Activated CD4-positive, CD25-positive, alpha-beta regulatory T cell treated with anti-CD3 and anti-CD28 coated beads, Interleukin-2, amount 50 U/mL, for 24 hours (primary cell): ENCODE measurements around the gene XYLB.
"Not testable (repeated sequence)": the region's sequence is repeated elsewhere in the genome, so short reads cannot be mapped to it uniquely, and the experiment has no call there.

Source experiments
- ATAC-seq, 2 donors: fragments of 150-1000 bp; cut with Tn5 transposase; one replicate each; pipeline ENCODE4 v1.10.0; 2021; ENCODE audit warnings: mild to moderate bottlenecking in 1 of 2, moderate library complexity in 1 of 2

XYLB gene

DNA sequence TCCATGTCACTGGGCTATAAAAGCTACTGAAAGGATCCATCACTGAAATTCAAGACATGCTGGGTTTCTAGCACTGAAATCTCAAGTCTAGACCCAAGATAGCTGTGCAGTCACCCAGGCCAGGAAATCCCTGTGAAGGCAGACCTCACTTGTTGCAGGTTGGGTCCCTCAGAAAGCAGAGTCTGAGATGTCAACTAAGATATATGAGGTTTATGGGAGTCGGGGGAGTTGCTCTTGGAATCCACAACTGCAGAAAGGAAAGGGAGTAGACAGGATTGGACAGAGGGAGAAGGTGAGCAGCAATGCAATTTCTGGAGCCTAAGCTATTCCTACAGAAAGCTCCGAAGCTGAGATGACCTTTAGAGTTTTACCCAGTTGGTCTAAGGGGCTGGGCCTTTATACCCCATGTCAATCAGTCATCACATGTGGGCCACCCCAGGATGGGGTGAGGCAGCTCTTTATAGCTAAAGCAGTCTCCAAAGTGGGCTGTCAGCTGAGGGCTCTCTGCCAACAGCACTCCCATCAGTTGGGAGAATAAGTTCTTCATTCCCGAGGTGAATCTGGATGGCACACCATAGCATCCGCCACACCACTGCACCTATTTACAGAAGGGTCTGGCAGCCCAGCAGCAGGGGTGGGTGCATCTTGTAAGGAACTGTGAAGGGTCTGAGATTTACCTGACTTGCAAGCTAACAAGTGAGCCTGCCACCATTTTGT lies 54.8 kb downstream of the XYLB start:
- no peak for ATAC-seq

DNA sequence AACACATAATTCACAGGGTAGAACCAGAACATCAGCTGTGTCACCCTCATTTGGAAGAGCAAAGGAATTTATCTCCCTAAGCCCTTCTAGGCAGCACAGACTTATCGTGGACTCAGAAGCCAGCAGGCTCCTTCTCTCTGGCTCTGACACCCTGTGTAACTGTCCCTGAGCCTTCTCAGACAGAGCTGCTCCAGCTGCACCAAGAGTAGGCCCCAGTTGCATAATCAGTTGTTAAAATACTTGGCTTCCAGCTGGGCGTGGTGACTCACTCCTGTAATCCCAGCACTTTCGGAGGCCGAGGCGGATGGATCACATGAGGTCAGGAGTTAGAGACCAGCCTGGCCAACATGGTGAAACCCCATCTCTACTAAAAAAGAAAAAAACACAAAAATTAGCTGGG lies 57.7 kb downstream of the XYLB start:
- no peak for ATAC-seq

- ATAC-seq, result no peak
Observed at GRCh38 chr3:38411591-38411990, 65.0 kb downstream of the XYLB start.

GRCh38 chr3:38420758-38421157 lies 74.2 kb downstream of the XYLB start:
- ATAC-seq, result not testable (repeated sequence)

GRCh38 chr3:38421679-38422336 lies 75.2 kb downstream of the XYLB start:
- no peak for ATAC-seq

DNA sequence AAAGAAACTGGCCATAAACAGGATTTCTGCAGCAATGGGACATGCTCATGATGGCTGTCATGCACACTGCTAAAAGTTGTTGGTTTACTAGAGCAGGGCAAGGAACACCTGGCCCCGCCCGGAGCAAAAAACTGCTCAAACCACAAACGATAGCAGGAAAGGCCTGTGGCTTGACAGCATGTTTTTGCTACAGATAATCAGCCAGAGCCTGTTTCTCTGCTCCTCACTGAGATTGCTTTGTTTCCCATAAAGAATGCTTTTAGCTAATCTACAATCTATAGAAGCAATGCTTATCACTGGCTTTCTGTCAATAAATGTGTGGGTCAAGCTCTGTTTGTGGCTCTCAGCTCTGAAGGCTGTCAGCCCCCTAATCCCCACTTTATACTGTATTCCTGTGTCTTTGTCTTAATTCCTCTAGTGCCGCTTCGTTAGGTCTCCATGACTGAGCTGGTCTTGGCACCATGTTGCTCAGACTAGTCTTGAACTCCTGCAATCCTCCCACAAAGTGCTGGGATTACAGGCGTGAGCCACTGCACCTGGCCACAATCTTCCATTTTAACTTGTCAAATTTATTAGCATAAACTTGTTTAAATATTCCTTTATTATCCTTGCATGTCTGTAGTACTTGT lies 80.3 kb downstream of the XYLB start:
- ATAC-seq, result not testable (repeated sequence)

DNA sequence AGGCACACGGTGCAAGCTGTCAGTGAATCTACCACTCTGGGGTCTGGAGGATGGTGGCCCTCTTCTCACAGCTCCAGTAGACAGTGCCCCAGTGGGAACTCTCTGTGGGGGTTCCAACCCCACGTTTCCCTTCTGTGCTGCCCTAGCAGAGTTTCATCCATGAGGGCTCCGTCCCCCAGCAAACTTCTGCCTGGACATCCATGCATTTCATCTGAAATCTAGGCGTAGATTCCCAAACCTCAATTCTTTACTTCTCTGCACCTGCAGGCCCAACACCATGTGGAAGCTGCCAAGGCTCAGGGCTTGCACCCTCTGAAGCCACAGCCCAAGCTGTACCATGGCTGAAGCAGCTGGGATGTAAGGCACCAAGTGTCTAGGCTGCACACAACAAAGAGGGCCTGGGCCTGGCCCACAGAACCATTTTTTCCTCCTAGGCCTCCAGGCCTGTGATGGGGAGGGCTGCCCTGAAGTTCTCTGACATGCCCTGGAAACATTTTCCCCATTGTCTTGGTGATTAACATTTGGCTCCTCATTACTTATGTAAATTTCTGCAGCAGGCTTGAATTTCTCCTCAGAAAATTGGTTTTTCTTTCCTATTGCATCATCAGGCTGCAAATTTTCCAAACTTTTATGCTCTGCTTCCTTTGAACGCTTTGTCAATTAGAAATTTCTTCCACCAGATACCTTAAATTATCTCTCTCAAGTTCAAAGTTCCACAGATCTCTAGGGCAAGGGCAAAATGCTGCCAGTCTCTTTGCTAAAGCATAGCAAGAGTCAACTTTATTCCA lies 86.5 kb downstream of the XYLB start:
- ATAC-seq, result not testable (repeated sequence)

DNA sequence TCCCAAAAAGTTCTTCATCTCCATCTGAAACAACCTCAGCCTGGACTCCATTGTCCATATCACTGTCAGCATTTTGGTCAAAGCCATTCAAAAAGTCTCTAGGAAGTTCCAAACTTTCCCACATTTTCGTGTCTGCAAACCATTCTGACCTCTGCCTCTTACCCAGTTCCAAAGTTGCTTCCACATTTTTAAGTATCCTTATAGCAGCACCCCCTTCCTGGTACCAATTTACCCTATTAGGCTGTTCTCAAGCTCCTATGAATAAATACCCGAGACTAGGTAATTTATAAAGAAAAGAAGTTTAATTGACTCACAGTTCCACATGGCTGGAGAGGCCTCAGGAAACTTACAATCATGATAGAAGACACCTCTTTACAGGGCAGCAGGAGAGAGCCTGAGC lies 87.1 kb downstream of the XYLB start:
- not testable (repeated sequence) for ATAC-seq

- ATAC-seq, result not testable (repeated sequence)
Observed at GRCh38 chr3:38438436-38439069, 92.0 kb downstream of the XYLB start.

DNA sequence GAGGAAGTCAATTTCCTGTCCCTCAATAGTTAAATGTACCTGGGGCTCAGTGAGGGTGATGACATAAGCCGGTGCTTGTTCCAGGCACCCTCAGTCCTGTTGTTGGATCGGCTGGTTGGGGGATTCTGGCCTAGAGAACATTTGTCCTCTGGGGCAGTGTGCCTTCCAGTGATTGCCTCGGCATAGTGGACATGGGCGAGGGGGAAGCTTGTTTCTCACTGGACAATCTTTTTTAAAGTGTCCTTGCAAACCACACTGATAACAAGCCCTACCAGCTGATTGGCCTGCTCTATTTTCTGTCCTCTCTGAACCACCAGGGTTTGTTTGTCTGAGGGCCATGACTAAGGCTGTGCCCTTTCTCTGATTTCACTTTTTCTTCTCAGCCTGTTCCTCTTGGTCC lies 96.6 kb downstream of the XYLB start:
- ATAC-seq, result not testable (repeated sequence)

DNA sequence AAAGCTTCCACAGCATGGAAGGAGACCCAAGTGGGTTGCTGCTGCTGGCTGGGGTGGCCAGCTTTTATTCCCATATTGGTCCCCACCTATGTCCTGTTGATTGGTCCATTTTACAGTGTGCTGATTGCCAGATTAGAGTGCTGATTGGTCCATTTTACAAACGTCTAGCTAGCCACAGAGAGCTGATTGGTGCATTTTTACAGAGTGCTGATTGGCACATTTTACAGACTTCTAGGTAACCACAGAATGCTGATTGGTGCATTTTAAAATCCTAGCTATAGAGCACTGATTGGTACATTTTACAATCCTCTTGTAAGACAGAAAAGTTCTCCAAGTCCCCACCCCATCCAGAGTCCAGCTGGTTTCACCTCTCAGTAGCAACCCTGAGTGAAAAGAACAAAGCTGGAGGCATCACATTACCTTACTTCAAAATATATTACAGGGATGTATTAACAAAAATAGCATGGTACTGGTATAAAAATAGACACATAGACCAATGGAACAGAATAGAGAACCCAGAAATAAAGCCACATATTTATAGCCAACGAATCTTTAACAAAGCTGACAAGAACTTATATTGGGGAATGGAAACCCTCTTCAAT lies 99.6 kb downstream of the XYLB start:
- no peak for ATAC-seq

GRCh38 chr3:38446812-38447211 lies 100.2 kb downstream of the XYLB start:
- no peak for ATAC-seq

GRCh38 chr3:38450853-38451252 lies 104.3 kb downstream of the XYLB start:
- ATAC-seq, result no peak

- peak; percentile 47 to 48 for ATAC-seq
Observed at GRCh38 chr3:38453075-38453912, 106.7 kb downstream of the XYLB start, which contains the start of gene ACVR2B. Gene ACVR2B, plus strand, starts transcription at chr3:38453890. Its CDS starts 433 bp downstream, at chr3:38454323.

DNA sequence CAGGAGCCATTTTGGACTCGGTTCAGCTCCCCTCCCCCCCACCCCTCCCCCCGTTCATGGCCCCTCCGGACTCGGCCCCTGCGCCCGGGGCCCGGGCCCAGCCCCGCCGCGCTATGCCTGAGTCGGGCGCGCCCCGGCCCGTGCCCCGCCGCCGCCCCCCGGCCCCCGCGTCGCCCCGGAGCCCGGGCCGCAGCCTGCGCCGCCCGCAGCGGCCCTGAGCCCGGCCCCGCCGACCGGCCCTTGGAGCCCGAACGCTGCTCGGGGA lies 107.3 kb downstream of the XYLB start:
- ATAC-seq, result no peak

DNA sequence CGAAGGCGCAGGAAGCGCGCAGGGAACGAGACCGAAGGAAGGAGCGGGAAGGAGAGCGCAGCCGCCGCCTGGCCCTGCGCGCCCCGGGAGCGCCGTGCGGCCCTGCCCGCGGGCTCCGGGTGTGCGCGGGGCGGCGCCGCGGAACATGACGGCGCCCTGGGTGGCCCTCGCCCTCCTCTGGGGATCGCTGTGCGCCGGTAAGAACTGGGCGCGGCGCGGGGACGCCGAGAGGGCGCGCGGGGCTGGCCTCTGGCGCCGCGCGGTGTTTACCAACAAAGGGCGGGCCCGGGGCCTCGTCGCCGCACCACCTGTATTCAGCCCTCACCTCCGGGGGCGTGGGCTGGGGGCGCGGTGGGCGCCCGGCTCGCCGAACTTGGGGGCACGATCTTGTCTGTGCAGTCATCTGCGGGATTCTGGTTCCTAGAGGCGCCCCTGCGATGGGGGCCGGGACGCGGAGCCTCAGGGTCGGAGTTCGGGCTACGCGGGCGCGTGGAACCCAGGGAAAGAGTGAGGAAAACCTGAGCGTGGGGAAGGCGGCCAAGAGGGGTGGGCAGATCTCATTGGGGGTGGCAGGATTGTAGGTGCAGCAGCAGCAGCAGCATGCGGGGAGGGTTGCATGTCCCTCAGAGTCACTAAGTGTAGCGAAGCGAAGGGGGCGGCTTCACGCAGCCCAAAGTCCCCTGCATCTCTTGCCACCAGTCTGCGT lies 107.7 kb downstream of the XYLB start:
- ATAC-seq, result peak; percentile 48 to 52

DNA sequence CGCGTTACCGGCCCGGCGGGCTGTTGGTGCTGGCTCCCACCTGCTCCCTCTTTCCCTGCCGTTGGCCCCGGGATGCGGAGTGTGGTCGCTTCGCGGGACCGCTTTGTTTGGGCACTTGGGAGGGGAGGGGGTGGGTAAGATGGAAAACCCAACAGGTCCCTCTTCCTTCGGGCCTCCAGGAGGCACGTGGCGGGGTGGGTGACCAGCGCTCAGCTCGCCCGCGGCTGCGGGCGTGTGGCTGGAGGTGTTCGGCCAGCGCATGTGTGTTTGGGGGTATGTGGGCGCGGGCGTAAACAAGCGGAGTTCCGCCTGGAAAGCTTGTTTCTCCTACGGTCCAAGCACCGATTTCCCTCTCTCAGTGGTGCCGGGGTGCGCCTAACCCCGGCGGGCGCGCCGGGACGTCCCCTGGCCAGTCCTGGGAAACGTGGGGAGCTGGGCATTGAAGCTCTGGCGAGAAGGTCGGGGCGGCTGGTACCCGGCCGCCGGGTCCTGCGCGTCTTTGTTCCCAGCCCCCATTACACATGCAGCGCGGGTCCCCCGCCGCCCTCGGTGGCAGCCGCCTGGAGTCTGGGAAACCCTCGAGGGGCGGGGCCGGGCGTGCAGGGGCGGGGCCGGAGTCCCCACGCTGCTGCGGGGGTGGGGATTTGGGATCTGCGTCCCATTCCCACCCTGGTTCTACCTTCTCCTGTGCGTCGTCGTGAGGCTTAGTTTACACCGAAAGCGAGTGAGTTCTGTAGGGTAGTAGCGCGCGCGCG lies 108.5 kb downstream of the XYLB start:
- peak; percentile 33 to 54 for ATAC-seq

- ATAC-seq, result peak in 1 of 2 donors; percentile 5
Observed at GRCh38 chr3:38455639-38456430, 109.2 kb downstream of the XYLB start.
